ENCODE results near the gene OTP.
A peak's percentile ranks its signal among the peaks of the same experiment; 100 is the strongest.
"Not testable (repeated sequence)": the region's sequence is repeated elsewhere in the genome, so short reads cannot be mapped to it uniquely, and the experiment has no call there.

Gene OTP

DNA sequence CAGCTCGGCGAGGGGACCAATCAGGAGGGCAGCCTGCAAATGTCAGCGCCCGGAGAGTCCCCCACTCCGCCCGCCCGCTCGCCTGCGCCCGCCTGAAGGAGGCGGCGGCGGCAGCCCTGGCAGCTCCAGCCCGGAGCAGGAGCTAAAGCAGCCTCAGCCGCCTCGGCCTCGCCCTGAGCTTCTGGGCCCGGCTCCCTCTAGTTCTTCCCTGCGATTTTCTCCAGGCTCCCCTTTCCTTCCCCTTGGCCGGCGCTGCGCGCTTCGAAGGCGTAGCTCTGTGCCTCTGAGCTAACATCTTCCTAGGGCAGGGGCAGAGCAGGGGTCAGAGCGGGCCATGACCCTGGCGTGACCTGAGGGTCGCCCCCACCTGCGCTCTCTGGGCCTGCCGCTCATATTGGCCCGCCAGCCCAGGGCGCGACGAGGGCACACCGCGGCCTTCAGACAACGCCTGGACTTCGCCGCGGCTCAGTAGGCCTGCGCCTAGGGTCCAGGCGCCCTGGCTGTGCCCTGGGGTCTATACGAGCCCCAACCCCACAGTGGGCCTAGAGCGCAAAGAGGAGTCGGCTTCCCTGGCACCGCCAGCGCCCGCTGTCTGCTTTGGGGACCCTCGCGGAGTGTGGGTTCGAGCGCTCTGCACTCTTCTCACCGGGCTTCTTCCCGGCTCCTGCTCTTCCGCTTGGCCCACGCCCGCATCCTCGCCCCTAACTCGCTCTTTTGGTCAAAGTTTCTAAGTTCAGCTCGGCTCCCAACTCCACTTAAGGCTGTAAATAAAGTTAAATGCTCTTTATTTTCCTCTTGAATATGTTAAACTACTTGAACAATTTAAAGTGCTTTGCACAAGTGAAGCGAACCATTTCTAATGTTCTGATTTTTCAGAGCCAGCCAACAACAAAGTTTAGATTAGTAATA, 504 bp upstream of the OTP start:
- DNase-seq: no peak

DNA sequence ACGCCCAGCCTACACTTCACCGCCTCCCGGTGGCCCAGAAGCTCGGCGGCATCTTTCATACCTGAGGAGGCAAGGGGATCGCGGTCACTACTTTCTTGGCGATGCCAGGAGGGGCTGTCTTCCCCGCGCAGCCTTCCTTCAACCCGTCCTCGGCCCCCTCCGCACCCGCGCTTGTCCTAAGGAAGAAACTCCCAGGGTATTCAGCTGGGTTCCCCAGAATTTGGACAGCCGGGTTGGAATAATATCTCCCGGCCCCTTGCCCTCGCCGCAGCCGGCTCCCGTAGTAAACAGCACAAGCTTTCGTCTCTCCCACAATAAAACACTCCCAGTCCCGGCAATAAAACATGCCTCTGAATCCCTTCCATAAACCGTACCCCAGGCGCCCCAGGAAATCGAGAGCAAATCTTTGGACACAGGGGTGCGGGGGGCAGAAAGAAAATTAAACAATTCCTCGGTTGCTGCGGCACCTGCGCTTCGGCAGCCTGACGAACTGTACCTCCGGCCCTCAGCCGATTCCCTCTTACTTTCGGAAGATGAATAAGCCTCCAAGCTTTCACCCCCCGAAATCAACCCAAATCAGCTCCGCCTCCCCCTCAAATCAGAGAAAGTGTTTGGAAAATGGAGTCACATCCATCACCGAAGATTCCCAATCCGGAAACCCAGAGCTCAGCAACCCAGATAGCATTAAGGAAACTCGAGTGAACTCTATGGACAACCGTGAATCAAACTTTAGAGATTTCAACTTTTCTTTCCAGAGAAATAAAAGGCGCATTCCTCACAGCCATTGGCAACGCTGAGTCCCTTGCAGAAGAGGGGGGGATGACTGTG, 1.1 kb downstream of the OTP start:
- DNase-seq: no peak

DNA sequence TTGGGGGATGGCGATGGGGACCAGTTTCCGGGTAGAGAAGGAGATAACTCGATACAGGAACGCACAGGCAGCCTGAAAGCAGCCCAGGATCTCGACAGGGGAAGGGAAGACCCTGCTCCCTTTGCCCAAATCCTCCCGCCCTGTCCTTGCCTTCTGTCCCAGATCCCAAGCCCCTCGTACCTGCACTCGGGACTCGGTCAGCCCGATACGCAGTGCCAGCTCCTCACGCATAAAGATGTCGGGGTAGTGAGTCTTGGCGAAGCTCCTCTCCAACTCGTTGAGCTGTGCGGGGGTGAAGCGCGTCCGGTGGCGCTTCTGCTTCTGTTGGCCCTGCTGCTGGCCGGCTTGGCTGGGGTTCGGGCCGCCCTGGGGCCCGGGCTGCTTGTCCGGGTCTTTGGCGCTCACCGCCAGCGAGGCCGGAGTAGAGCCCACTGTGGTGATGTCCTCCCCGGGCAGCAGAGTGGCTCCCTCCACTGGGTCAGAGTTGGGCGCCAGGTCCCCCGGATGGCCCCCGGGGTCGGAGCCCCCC, 1.8 kb downstream of the OTP start:
- DNase-seq: no peak

DNA sequence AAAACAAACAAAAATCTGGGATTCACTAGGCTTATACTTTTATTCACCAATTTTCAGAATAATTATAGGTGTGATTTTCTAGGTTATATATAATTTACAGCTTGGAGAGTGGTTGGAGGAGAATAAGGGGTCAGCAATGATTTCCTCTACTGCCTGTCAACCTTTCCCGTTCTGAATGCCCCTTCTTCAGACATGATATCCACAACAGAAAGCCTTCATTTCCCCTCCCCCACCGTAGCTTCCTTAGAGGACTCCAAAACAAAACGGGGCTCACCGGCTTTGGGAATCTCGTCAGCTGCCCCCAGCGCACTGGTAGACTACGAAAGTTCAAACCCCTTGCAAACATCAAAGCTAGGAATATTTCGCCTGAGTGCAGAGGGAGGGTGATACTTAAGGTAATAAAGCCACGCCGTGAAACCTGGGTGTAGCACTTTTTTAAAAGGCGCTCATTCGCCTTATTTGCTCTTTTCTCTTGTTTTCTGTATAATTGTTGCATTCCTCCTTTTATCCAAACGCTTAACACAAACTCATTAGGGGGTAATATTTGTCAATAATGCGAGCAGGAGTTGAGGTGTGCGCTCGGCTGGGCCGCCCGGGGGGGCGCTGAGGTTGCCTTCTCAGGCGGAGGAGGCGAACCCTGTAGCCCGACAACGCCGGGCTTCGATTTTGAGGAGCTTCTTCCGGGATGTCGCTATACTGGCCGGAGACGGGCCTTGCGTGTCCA, 2.4 kb downstream of the OTP start:
- no peak for DNase-seq

DNA sequence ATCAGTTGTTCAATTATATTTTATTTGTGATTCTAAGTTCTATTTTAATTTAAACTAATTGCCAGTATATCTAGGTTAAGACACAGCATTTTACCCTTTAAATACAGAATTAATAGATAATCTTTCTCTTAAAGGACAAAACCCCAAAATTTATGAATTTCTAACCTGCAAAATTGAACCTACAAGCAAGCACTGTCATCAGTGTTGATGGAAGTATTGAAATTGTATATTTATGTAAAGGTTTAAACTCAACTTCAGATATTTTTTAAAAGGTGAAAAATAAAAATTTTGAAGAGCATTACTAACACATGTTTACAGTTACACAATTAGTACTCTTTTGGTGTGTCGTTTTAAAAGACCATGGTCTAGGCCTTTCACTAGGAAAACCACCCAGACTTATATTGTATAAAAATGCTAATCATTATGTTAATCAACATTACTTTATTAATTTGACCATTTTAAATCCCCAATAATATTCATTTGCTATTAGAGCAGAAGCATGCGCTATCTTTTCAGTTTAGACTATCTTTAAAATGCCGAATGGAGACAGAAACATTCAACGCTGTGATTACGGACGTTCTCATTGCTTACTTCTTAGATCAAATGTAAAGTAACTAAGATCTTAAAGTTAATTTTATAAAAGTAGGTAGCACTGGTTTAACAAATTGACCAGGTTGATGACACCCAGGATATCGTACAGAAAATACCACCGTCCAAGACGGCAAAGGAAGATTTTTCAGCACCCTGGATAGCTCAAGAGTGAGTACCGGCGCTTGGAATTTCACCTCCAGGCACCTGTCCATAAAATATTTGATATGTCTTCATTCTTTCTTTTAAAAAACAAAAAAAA, 3.2 kb downstream of the OTP start:
- no peak for DNase-seq

DNA sequence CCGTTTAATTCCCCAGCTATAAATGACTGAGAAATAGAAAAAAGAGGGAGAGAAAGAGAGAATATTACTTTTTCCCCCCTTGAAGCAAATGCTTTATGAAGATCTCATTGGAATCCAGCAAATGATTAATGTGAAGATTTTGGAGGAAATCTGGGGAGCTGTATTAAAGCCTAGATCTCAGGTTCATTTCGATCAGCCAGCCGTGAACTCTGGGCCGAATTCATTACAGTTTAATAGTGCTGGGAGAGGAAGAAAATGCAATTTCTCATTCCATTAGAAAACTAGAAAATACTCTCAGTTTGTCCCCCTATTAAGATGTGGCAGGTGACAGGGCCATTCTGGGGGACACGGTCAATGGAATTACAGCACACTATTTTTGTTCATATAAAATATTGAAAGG, 4.8 kb downstream of the OTP start:
- no peak for DNase-seq

DNA sequence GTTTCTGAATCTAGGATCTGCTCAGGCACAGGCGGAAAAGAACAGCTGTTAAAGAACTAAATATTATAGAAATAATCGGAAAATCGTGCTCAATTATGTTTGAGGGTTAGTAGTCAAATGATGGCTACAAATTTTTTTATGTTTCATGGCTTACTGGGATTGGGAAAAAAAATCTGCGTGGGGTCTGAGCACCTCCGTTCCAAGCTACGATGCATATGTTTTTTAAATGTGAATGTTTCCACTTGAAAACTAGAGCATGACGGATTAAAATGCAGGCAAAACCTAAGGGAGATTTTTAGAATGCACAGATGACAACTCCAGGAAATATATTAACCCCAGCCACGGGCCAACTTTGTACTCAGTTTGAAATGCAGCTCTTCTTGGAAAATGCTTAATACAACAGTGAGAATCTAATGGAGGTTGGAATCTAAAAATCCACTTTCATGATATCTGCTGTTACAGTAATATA, 5.3 kb downstream of the OTP start:
- DNase-seq: no peak

DNA sequence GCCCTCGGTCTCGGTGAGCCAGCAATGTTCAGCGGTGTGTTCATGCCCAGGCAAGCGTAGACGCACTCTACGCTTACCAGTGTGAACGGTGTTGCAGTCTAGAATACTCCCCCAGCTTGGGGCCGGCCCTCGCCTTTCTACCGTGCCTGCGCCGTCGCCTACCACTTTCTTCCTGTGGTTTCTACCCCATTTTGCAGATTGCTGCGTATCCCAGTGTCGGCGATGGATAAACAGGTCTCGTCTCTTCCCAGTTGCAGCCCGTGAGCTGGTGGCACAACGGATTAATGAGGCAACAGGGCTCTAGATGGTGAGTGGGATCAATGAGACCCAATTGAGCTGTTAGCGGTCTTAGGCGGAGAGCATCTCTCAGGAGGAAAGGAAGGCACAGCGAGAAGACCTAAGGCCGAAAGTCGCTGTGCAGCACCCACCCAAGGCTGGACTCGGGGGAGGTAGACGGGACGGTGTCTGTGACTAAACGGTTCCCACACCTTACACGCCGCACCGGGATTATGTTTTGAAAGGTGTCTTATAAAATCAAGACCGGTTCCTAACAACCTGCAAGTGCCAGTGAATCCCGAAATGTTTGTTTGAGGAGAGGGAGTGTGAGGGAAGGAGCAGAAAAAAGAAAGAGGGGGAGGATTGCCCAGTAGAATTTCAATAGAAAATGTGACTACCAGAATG, 5.8 kb downstream of the OTP start:
- no peak for DNase-seq

DNA sequence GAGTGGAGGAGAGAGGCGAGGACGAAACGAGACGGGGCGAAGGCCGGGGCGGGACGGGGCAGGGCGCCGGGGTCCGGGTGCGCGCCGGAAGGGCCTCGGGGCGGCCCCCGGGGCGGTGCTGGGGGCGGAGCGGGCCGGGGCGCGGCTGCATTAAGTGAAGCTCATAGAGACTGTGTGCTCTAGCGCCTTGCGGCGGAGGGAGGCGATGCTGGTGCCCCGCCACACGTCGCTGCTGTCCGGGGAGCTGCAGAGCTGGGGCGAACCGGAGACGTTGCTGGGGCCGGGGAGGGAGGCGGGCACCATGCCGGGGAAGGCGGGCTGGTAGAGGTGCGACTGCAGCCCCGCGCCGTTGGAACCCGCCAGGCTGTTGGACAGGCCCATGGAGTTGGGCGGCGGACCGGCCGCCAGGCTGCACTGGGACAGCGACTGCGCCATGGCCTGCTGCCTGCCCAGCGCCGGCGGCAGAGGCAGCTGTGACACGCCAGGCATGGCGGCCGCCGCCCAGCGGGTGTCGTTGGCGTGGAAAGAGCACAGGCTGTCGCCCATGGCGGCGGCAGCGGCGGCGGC, 8.3 kb downstream of the OTP start:
- peak; percentile 17 for DNase-seq

DNA sequence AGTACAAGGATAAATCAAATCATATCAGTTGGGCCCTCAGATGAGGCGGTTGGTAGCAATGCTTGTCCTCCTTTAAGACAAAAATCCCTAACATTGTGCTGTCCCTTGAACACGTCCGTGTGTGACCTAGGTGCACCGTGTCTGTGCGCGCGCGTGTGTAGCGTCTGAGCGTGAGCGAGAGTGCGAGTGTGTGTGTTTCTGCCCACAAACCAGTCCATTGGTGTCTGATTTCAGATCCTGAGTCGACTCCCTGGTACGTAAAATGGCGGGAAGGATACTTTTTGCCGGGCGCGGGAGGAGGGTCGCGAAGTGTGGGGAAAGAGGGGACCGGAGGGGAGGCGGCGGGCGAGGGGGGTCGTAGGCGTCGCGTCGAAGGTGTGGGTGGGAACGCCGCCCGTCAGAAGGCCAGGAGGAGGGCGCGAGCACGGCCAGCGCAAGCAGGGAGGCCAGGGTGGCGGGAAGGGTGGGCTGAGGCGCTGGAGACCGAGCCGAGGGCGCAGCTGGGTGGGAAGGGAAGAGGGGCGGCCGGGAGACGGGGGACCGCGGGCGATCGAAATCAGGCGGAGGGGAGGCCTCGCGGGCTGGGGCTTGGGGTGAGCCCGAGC, 8.9 kb downstream of the OTP start:
- DNase-seq: no peak

DNA sequence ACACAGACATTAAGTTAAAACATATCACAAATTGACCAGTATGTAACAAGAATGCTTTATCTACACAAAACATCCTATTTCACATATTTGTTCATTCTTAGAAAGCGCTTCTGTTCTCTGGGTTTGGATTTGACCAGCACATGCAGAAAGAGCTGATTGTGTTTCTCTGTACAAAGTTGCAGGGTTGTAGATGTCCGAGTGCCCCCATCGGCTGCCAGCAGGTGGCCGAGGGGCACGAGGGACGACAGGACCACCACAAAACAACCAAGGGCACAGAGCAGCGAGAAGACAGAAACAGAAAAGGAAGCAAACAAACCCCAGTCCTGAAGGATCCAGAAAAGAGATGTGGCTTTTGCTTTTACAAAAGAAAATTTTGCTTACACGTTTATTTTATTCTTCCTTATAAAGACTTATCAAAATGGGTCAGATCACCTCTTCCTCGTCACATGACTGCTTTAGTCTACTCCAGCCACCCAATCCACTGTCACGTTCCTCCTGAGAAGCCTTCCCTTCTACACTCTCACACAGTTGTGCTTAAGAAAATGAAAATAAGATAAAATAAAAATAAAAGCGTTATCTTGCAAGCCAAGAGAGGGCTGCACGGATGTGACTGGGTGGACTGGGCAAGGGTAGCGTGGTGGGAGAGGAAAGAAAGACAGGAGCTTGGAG, 9.5 kb downstream of the OTP start:
- no peak for DNase-seq

DNA sequence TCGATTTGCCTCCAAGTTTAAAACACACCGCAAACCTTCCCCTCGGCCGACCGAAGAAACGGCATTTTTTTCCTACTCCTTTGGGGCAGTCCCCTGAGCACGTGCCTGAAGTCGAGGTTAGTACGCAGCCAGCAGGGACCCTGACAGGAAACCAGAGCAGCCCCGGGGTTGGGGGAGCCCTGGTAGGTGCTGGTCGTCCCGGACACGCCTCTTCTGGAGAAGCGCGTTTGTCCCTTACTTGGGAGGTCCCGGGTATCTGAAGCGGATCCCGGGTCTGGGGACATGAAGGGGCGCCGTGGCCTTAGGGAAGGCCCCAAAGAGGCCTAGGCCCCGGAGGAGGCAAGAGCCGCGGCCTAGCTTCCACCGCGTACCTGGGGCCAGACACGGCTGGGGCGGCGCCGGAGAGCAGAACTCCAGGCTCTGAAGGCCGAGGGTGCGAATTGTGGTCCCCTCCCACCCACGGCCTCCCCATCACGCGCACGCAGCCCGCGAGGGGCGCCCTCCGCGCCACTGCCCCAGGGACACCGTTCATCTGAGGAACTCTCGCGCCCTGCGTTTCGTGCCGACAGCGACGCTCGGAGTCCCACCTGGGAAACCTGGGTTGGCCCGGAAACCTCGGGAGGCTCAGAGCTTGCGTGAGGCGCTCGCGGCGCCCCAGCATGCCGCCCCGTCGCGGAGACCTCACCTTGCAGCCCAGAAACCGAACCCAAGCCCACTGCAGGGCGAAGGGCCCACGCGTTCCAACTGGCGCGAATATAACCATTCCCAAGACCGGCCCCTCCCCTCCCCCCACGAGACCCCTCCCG, 10.4 kb downstream of the OTP start:
- no peak for DNase-seq

DNA sequence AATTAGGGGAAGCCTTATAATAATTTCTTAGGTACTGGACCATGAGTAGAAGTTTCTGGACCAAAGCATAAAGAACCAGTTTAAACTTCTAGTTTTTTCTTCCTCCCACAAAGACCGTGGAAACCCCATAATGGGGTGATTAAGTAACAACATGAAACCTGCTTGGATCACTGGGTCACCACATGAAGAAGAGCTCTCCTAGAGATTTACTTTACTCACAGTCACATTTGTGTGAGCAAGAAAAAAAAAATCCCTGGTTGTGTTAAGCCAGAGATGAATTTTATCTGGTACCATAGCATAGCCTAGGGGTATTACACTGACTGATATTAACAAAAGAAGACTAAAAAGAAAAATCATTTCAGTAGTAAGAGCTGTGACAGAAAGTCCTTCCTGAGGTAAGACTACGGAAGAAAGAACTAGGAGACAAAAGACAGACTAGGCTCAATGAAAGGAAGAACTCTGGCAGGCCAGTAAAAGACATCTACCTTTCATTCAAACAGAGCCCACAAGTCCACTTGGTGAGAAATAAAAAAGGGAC, 15.2 kb downstream of the OTP start:
- no peak for DNase-seq

DNA sequence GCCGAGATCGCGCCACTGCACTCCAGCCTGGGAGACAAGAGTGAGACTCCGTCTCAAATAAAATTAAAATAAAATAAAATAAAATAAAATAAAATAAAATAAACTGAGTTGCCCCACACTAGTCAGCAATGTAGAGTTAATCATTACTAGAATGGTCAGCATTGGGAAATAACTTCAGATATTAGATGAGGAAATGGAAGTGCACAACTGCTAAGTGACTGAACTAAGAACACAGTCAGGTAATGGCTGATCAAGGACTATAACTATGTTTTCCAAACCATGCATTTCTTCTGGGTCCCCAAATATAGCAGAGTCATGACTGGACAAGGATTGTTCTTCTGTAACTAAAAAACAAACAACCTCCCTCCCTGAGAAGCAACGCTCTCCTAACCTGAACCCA, 17.1 kb downstream of the OTP start:
- no peak for DNase-seq

DNA sequence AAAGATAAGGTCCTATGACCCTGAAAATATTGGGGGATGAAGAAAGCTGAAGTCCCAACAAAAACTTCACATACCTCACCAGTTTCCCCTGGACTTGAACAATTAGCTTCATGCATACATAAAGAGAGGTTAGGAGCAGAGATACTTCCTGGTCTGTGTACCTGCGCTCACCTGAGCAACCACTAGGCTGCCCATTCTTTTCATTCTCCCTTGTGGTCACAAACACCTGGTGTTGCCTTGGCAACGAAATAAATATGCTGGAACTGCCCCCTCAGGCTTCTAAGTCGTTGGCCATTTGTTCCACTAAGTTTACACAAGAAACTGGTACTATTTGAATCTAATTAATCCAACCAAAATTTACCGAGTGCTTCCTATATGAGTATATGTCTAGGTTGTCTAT, 18.1 kb downstream of the OTP start:
- peak; percentile 84 for DNase-seq

DNA sequence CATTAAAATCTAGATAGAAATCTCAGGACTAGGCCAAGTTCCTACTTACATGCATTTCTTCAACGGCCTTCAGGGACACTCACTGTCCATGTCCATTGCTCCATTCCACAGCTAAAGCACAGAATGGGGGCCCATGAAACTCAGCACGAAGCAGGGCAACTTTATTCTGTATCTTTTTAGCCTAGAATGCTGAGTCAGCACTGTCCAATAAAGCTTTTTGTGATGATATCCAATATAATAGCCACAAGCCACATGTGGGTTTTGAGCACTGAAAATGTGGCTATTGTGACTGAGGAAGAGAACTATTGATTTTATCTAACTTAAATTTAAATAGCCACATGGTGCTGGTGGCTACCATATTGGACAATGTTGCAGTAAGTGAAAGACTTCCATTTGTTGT, 21.6 kb downstream of the OTP start:
- no peak for DNase-seq

DNA sequence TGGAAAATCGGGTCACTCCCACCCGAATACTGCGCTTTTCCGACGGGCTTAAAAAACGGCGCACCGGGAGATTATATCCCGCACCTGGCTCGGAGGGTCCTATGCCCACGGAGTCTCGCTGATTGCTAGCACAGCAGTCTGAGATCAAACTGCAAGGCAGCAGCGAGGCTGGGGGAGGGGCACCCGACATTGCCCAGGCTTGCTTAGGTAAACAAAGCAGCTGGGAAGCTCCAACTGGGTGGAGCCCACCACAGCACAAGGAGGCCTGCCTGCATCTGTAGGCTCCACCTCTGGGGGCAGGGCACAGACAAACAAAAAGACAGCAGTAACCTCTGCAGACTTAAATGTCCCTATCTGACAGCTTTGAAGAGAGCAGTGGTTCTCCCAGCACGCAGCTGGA, 29.6 kb downstream of the OTP start:
- DNase-seq: not testable (repeated sequence)

DNA sequence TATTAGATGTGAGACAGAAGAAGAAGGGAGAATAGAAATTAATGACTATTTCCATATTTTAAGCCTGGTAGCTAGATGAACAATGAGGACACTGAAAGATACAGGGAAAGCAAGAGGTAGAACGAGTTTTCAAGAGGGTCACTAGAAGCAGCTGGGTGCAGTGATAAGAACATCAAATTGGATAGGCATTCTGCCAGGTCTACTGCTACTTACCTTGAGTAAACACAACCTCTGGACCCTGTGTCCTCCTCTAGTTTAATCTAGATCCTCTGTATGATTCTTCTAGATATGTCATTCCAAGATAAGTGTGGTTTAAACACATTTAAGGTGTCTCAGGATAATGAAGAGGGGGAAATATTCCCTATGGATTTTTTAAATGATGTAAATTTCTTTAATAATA, 31.2 kb downstream of the OTP start:
- DNase-seq: no peak

DNA sequence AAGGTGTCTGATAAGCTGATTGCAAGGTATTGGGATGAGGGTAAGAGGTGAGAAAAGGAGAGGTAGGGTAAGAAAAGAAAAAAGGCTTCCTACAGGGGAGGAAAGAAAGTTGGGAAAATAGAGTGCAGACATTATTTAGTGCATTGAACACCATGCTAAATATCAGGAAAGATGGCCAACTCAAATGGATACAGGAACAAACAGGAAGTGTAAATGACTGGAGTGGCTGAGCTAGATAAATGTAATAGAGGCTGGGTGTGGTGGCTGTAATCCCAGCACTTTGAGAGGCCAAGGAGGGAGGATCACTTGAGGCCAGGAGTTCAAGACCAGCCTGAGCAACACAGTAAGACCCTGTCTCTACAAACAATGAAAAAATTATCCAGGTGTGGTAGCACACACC, 32.2 kb downstream of the OTP start:
- no peak for DNase-seq
